Activated naive CD8-positive, alpha-beta T cell treated with anti-CD3 and anti-CD28 coated beads, Interleukin-2, amount 50 U/mL, for 24 hours (primary cell): ENCODE data around the gene TNF.

Experiments used
- ATAC-seq: fragments of 150-1000 bp; cut with Tn5 transposase; one replicate; pipeline ENCODE4 v1.10.0; 2021
- DNase-seq: peaks from one replicate; pipeline ENCODE4 v3.0.0; 2021
- H3K27ac Mint-ChIP-seq: one replicate; pipeline ENCODE4 v1.8.0; 2021; ENCODE audit warnings: mild to moderate bottlenecking, mixed read lengths
- H3K27me3 Mint-ChIP-seq: one replicate; pipeline ENCODE4 v1.8.0; 2021; ENCODE audit warnings: mixed read lengths
- H3K36me3 Mint-ChIP-seq: one replicate; pipeline ENCODE4 v1.8.0; 2021; ENCODE audit warnings: low read depth, mixed read lengths
- H3K4me1 Mint-ChIP-seq: one replicate; pipeline ENCODE4 v1.8.0; 2021; ENCODE audit warnings: mixed read lengths
- H3K4me3 Mint-ChIP-seq: one replicate; pipeline ENCODE4 v1.8.0; 2021; ENCODE audit warnings: mild to moderate bottlenecking, moderate library complexity, mixed read lengths
- H3K9me3 Mint-ChIP-seq: one replicate; pipeline ENCODE4 v1.8.0; 2021; ENCODE audit warnings: mixed read lengths

TNF gene

DNA sequence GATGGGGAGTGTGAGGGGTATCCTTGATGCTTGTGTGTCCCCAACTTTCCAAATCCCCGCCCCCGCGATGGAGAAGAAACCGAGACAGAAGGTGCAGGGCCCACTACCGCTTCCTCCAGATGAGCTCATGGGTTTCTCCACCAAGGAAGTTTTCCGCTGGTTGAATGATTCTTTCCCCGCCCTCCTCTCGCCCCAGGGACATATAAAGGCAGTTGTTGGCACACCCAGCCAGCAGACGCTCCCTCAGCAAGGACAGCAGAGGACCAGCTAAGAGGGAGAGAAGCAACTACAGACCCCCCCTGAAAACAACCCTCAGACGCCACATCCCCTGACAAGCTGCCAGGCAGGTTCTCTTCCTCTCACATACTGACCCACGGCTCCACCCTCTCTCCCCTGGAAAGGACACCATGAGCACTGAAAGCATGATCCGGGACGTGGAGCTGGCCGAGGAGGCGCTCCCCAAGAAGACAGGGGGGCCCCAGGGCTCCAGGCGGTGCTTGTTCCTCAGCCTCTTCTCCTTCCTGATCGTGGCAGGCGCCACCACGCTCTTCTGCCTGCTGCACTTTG lies at the start of gene TNF:
TSS of gene TNF (plus strand) at position 231 of the 567 bp plus-strand sequence. CDS start at position 408, 177 bp downstream.
- H3K27ac Mint-ChIP-seq, result peak within 1 kb of the TSS; percentile 97
- no peaks in the 10 kb centered on the region for H3K9me3 Mint-ChIP-seq
- ATAC-seq (peak; percentile 13), DNase-seq (peak; percentile 84)
- H3K36me3 Mint-ChIP-seq, result peaks cover 57% of the 10 kb centered on the region
- H3K4me3 Mint-ChIP-seq, result peak within 1 kb of the TSS; percentile 99
- peaks cover 87% of the 10 kb centered on the region for H3K4me1 Mint-ChIP-seq
- no peaks in the 10 kb centered on the region for H3K27me3 Mint-ChIP-seq

- Mint-ChIP-seq H3K9me3 (no peaks in the 10 kb centered on the region), H3K4me3 (no peak overlapping the region), H3K27me3 (no peaks in the 10 kb centered on the region), H3K27ac (no peak overlapping the region), H3K4me1 (no peaks in the 10 kb centered on the region), H3K36me3 (peaks cover 17% of the 10 kb centered on the region)
- ATAC-seq (no peak), DNase-seq (no peak)
These were observed 49.3 kb upstream of the TNF start for GRCh38 chr6:31525932-31526591.

GRCh38 chr6:31528307-31528777 lies 47.0 kb upstream of the TNF start:
- DNase-seq (no peak), ATAC-seq (peak; percentile 6)
- H3K9me3 Mint-ChIP-seq, result no peaks in the 10 kb centered on the region
- H3K27ac Mint-ChIP-seq, result peak overlapping the region; percentile 46
- no peak overlapping the region for H3K4me3 Mint-ChIP-seq
- peaks cover 35% of the 10 kb centered on the region for H3K36me3 Mint-ChIP-seq
- peaks cover 8% of the 10 kb centered on the region for H3K4me1 Mint-ChIP-seq
- no peaks in the 10 kb centered on the region for H3K27me3 Mint-ChIP-seq

DNA sequence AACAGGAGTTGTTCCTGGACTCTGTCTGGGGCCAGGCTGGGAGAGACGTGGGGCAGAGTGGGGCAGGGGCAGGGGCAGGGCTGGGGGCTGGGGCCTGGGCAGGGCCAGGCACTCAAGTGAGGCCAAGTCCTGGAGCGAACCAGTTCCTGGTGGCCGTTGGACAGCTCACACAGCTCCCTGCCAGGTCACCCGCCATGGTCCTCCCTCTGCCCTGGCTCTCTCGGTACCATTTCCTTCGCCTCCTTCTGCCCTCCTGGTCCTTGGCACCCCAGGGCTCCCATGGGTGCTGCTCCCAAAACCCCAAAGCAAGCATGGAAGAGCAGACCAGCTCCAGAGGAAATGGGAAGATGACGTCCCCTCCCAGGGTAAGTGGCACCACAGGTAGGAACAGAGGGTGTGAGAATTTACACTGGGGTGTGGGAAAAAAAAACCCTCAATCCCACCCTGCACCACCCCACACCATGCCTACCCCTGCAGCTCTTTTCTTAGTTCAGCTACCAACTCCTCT lies 46.5 kb upstream of the TNF start, which contains the start of gene MCCD1:
TSS of gene MCCD1 (plus strand) at position 142 of the 508 bp plus-strand sequence. CDS start at position 195, 53 bp downstream.
- H3K36me3 Mint-ChIP-seq, result peaks cover 40% of the 10 kb centered on the region
- DNase-seq, result no peak
- ATAC-seq, result peak; percentile 8
- H3K27ac Mint-ChIP-seq, result peak within 1 kb of the TSS; percentile 46
- H3K27me3 Mint-ChIP-seq, result no peaks in the 10 kb centered on the region
- peaks cover 9% of the 10 kb centered on the region for H3K4me1 Mint-ChIP-seq
- H3K9me3 Mint-ChIP-seq, result no peaks in the 10 kb centered on the region
- no peak within 1 kb of the TSS for H3K4me3 Mint-ChIP-seq

DNA sequence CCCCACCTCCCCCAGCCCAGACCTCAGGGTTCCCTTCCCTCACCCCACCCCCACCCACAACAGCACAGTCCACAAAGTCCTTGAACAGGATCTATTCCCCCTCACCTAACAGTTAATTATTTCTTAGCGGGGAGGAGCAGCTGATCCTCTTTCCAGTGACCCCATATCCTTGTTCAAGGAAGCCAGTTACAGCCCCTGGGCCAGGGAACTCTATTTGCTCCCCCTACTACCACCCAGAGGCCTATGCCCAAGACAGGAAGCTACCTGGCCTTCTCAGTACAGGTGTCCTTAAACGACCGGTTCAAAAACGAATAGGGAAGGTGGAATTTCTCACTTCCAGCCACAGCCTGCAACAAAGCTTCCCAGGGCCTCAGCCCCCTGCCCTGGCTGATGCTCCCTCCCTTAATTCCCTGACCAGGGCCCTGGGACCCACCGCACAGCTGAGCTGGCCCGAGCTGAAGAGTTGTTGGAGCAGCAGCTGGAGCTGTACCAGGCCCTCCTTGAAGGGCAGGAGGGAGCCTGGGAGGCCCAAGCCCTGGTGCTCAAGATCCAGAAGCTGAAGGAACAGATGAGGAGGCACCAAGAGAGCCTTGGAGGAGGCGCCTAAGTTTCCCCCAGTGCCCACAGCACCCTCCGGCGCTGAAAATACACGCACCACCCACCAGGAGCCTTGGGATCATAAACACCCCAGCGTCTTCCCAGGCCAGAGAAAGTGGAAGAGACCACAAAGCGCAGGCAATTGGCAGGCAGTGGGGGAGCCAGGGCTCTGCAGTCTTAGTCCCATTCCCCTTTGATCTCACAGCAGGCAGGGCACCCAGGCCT lies 45.8 kb upstream of the TNF start:
- Mint-ChIP-seq H3K4me3 (no peak overlapping the region), H3K9me3 (no peaks in the 10 kb centered on the region), H3K4me1 (peaks cover 9% of the 10 kb centered on the region), H3K27me3 (no peaks in the 10 kb centered on the region), H3K36me3 (peaks cover 46% of the 10 kb centered on the region), H3K27ac (no peak overlapping the region)
- DNase-seq (no peak), ATAC-seq (peak; percentile 26)

DNA sequence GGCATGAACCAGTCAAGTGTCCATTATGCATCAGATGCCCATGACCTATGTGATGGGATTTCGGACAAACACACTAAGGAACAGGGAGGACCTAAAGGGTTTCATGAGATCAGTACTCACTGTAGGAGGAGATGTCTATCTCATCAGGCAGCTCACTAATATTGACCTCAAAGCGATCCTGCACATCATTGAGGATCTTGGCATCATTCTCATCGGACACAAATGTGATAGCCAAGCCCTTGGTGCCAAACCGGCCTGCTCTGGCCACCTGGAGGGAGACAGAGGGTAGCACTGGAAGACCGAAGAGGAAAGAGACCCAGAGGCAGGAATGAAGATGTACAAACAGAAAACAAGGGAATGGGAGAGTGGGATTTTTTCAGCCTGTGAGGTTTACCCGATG lies 44.7 kb upstream of the TNF start:
- peaks cover 14% of the 10 kb centered on the region for H3K4me1 Mint-ChIP-seq
- no peaks in the 10 kb centered on the region for H3K27me3 Mint-ChIP-seq
- H3K36me3 Mint-ChIP-seq, result peaks cover 57% of the 10 kb centered on the region
- no peak overlapping the region for H3K4me3 Mint-ChIP-seq
- DNase-seq (no peak), ATAC-seq (no peak)
- no peak overlapping the region for H3K27ac Mint-ChIP-seq
- H3K9me3 Mint-ChIP-seq, result no peaks in the 10 kb centered on the region

GRCh38 chr6:31531162-31531561 lies 44.2 kb upstream of the TNF start:
- no peak for ATAC-seq
- DNase-seq, result no peak
- H3K27me3 Mint-ChIP-seq, result no peaks in the 10 kb centered on the region

DNA sequence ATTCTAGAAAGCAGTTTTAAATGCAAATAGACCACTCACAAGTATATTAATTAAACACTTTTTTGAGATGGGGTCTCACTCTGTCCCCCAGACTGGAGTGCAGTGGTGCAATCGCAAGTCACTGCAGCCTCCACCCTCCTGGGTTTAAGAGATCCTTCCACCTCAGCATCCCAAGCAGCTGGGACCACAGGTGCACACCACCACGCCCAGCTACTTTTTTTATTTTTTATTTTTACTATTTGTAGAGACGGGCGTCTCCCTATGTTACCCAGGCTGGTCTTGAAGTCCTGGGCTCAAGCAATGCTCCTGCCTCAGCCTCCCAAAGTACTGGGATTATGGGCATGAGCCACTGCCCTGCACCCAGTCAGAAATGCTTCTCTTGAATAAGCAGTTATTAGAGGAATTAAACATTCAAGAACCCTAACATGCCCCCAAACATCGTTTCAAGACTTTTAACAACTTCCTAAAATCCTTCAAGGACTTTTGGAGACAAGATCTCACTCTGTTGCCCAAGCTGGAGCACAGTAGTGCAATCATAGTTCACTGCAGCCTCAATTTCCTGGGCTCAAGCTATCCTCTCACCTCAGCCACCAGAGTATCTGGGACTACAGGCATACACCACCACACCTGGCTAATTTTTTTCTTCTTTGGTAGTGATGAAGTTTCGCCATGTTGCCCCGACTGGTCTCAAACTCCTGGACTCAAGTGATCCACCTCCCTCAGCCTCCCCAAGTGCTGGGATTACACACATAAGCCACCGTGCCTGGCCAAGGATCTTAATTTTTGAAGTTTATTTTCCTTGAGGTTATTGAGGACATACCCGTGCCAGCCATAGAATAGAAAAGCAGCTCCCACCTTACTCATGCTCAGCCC lies 43.4 kb upstream of the TNF start:
- DNase-seq, result no peak
- ATAC-seq, result no peak
- Mint-ChIP-seq H3K4me1 (peaks cover 25% of the 10 kb centered on the region), H3K4me3 (no peak overlapping the region), H3K9me3 (no peaks in the 10 kb centered on the region), H3K27me3 (no peaks in the 10 kb centered on the region), H3K27ac (peak overlapping the region; percentile 29), H3K36me3 (peaks cover 69% of the 10 kb centered on the region)

More at GRCh38 chr6:31531162-31531561, 44.2 kb upstream of the TNF start:
- Mint-ChIP-seq H3K27ac (no peak overlapping the region), H3K4me3 (no peak overlapping the region), H3K36me3 (peaks cover 62% of the 10 kb centered on the region), H3K4me1 (peaks cover 19% of the 10 kb centered on the region), H3K9me3 (no peaks in the 10 kb centered on the region)

GRCh38 chr6:31532644-31533454 lies 42.5 kb upstream of the TNF start:
- H3K4me1 Mint-ChIP-seq, result peaks cover 30% of the 10 kb centered on the region
- H3K4me3 Mint-ChIP-seq, result no peak overlapping the region
- peaks cover 74% of the 10 kb centered on the region for H3K36me3 Mint-ChIP-seq
- no peak for ATAC-seq
- H3K27me3 Mint-ChIP-seq, result no peaks in the 10 kb centered on the region
- H3K9me3 Mint-ChIP-seq, result no peaks in the 10 kb centered on the region
- H3K27ac Mint-ChIP-seq, result peak overlapping the region; percentile 59
- DNase-seq, result no peak

DNA sequence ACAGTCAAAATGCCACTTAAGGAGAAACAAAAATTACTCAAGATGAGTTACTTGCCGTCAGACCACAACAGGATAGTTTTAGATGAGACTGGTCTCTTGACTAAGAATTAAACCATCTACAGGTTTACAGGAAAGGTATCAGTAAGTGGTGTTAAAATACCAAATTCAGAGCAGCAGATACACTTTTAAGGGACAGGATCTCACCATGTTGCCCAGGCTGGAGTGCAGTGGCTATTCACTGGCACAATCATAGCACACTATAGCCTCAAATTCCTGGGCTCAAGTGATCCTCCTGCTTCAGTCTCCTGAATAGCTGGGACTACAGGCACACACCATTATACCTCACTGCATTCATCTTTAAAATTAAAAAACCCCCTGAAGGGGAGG lies 41.9 kb upstream of the TNF start:
- Mint-ChIP-seq H3K4me1 (peaks cover 34% of the 10 kb centered on the region), H3K4me3 (no peak overlapping the region), H3K27ac (peak overlapping the region; percentile 59), H3K9me3 (no peaks in the 10 kb centered on the region), H3K36me3 (peaks cover 78% of the 10 kb centered on the region), H3K27me3 (no peaks in the 10 kb centered on the region)
- DNase-seq (no peak), ATAC-seq (no peak)

GRCh38 chr6:31534011-31534410 lies 41.4 kb upstream of the TNF start:
- ATAC-seq, result no peak
- Mint-ChIP-seq H3K27ac (no peak overlapping the region), H3K4me1 (peaks cover 40% of the 10 kb centered on the region), H3K4me3 (no peak overlapping the region), H3K27me3 (no peaks in the 10 kb centered on the region), H3K9me3 (no peaks in the 10 kb centered on the region), H3K36me3 (peaks cover 84% of the 10 kb centered on the region)
- DNase-seq, result no peak

DNA sequence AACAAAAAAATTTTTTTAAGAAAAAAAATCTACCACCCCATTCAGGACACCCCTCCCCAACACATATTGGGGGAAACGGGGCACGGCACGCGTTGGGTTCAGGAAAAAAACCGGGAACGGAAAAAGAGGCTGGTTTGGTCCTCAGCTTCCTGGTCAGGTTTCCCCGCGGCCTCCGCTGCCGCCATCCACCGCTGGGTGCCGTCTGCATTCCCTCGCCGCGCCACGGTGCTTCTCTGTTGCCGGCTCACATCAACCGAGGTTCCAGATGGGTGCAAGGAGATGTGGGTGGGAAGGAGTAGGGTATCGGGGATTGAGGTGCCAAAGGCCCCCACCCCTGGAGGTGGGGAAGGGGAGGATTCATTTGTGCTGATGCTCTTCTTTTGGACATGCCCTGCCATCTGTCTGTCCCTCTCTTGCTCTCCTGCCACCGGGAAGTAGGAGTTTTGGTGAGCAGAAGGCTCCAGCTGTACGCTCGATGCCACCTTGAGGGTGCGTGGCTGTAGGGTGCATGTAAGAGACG lies 40.8 kb upstream of the TNF start:
- peaks cover 88% of the 10 kb centered on the region for H3K36me3 Mint-ChIP-seq
- peaks cover 46% of the 10 kb centered on the region for H3K4me1 Mint-ChIP-seq
- H3K4me3 Mint-ChIP-seq, result no peak overlapping the region
- H3K27me3 Mint-ChIP-seq, result no peaks in the 10 kb centered on the region
- ATAC-seq, result no peak
- H3K27ac Mint-ChIP-seq, result no peak overlapping the region
- no peaks in the 10 kb centered on the region for H3K9me3 Mint-ChIP-seq
- DNase-seq, result no peak
